Measurements from ENCODE around the gene SPOCK1.

- TF ChIP-seq CTCF (IDR thresholded peaks at IDR 0.05) (no peak), POLR2A (IDR thresholded peaks at IDR 0.05) (no peak), EP300 (IDR thresholded peaks at IDR 0.05) (no peak)
Measured at GRCh38 chr5:137370096-137371071, 128.7 kb downstream of the SPOCK1 start.
